ENCODE measurements around the gene CADPS.

Gene CADPS

GRCh38 chr3:62843508-62843907 lies 31.7 kb downstream of the CADPS start:
- Histone ChIP-seq H3K36me3 (no peaks in the 10 kb centered on the region; the same call in 1 of the 2 replicates), H3K4me3 (ENCODE audit: low read depth, low read length) (no peak overlapping the region), H3K27me3 (ENCODE audit: insufficient read depth, low read depth, severe bottlenecking) (no peaks in the 10 kb centered on the region), H3K27ac (no peak overlapping the region), H3K9me3 (ENCODE audit: severe bottlenecking) (no peaks in the 10 kb centered on the region)
- TF ChIP-seq CTCF (IDR thresholded peaks at IDR 0.05; ENCODE audit: low read depth, low read length): no peak
- no peak for DNase-seq

DNA sequence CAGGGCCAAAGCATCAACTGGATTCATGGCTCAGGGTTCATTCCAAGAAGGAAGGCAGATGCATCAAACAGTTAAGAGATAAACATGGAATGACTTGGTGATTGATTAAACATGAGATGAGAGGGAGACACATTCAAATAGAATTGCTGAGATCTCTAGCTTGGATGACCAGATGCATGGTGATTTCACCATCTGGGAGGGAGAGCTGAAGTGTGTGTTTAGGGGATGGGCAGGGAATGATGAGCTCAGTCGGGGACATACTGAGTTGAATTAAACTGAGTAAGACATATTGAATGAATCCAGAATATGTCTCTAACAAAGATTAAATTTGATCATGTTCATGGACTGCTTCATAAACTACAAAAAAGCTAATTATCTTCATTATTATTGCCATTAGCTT lies 35.5 kb downstream of the CADPS start:
- Histone ChIP-seq H3K27me3 (ENCODE audit: insufficient read depth, low read depth, severe bottlenecking) (no peaks in the 10 kb centered on the region), H3K36me3 (no peaks in the 10 kb centered on the region; the same call in 1 of the 2 replicates), H3K27ac (no peak overlapping the region), H3K9me3 (ENCODE audit: severe bottlenecking) (no peaks in the 10 kb centered on the region), H3K4me3 (ENCODE audit: low read depth, low read length) (no peak overlapping the region)
- no peak for TF ChIP-seq CTCF (IDR thresholded peaks at IDR 0.05; ENCODE audit: low read depth, low read length)
- DNase-seq: no peak

DNA sequence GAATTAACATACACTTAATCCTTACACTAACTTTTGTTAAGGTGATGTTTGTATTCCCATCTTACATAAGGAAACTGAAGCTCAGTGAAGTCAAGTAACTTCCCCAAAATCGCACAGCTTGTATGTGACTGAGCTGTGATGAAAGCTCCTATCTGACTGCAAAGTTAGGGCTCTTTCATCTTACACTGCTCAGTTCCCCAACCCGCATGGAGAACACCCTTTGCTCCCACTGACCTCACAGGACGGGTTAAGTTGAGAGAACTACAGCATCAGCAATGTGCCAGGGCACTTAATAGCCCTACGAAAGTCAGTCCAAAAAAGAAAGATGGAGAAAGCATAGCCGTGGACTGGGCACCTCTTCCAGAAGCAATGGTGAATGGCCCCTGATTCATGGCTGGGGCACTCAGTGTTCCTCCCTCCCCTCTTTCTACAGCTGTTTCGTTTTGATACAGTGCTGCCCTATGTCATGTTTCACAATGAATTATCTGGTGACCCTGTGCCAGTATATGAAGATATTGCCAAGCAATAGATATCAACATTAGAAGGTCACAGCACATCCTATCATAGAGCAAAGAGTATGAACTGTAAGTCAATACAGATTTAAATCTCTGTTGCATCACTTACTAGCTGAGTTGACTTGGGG lies 38.0 kb downstream of the CADPS start:
- Histone ChIP-seq H3K4me3 (ENCODE audit: low read depth, low read length) (no peak overlapping the region), H3K27ac (no peak overlapping the region), H3K36me3 (no peaks in the 10 kb centered on the region; the same call in 1 of the 2 replicates), H3K9me3 (ENCODE audit: severe bottlenecking) (no peaks in the 10 kb centered on the region), H3K27me3 (ENCODE audit: insufficient read depth, low read depth, severe bottlenecking) (no peaks in the 10 kb centered on the region)
- no peak for TF ChIP-seq CTCF (IDR thresholded peaks at IDR 0.05; ENCODE audit: low read depth, low read length)
- DNase-seq: no peak

- no peak overlapping the region for H3K27ac ChIP-seq
- H3K4me3 ChIP-seq (ENCODE audit: low read depth, low read length): no peak overlapping the region
- TF ChIP-seq CTCF (IDR thresholded peaks at IDR 0.05; ENCODE audit: low read depth, low read length): no peak
- no peaks in the 10 kb centered on the region for H3K27me3 ChIP-seq (ENCODE audit: insufficient read depth, low read depth, severe bottlenecking)
- no peaks in the 10 kb centered on the region for H3K9me3 ChIP-seq (ENCODE audit: severe bottlenecking)
- no peaks in the 10 kb centered on the region; the same call in 1 of the 2 replicates for H3K36me3 ChIP-seq
- DNase-seq: no peak
Measured at GRCh38 chr3:62835554-62836236, 39.5 kb downstream of the CADPS start.

DNA sequence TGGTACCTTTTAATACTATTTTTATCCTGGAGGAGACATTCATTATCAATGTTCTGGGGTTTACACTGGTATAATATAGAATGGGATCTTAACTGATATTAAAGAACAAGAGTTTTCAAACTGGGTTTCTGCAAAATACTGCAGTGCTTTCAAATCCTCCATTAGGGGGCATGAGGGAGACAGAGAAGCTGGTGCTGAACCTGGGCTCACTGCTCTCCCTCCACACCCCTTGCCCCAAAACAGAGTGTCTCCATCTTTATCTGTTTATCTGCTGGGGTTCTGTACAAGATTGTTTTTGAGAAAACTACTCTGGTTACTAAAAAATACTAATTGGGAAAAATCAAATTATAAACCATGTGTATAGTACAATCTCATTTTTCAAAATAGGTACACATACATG lies 41.7 kb downstream of the CADPS start:
- no peaks in the 10 kb centered on the region for H3K27me3 ChIP-seq (ENCODE audit: insufficient read depth, low read depth, severe bottlenecking)
- peak; percentile 53 for TF ChIP-seq CTCF (IDR thresholded peaks at IDR 0.05; ENCODE audit: low read depth, low read length)
- peak overlapping the region; percentile 81 for H3K27ac ChIP-seq
- no peak overlapping the region for H3K4me3 ChIP-seq (ENCODE audit: low read depth, low read length)
- H3K36me3 ChIP-seq: no peaks in the 10 kb centered on the region
- DNase-seq: no peak
- H3K9me3 ChIP-seq (ENCODE audit: severe bottlenecking): no peaks in the 10 kb centered on the region

All from WERI-Rb-1 (cell line).